Psoas muscle (tissue), 8 donors: ENCODE results near the gene FAM90A1. TPM values are rescaled to one million over a fixed set of nuclear protein-coding genes. Genes with fewer than 3 reads are reported as not detected.
A peak's percentile ranks its signal among the peaks of the same experiment; 100 is the strongest.
"Not testable (repeated sequence)": the region's sequence is repeated elsewhere in the genome, so short reads cannot be mapped to it uniquely, and the experiment has no call there.

Experiments used
- ATAC-seq, 4 donors: fragments of 200-7000 bp; cut with Tn5 transposase; one replicate each; pipeline ENCODE4 v1.9.1; 2020; ENCODE audit warnings: moderate library complexity in 3 of 4, mild to moderate bottlenecking in 2 of 4
- DNase-seq, 2 donors: peaks; one replicate each; pipeline ENCODE4 v3.0.0-alpha.2; 2020
- H3K27ac ChIP-seq: fragments of 200-600 bp; one replicate; pipeline ENCODE4 v1.8.0; 2022
- H3K27me3 ChIP-seq, 3 donors: fragments of 200-600 bp in 1 of 3; one replicate each; pipeline versions ENCODE4 v1.6.1 to v1.8.0; 2013 to 2022; ENCODE audit warnings: low read length in 2 of 3, mild to moderate bottlenecking in 2 of 3, moderate library complexity in 1 of 3; ENCODE audit not compliant: insufficient read depth in 3 of 3
- H3K36me3 ChIP-seq, 2 donors: fragments of 200-600 bp in 1 of 2; one replicate each; pipeline versions ENCODE4 v1.6.1 to v1.8.0; 2013 to 2022; ENCODE audit warnings: low read depth in 1 of 2, mild to moderate bottlenecking in 1 of 2, moderate library complexity in 1 of 2; ENCODE audit not compliant: insufficient read depth in 1 of 2
- H3K4me1 ChIP-seq: fragments of 200-600 bp; one replicate; pipeline ENCODE4 v1.8.0; 2022
- H3K4me3 ChIP-seq: fragments of 200-600 bp; one replicate; pipeline ENCODE4 v1.8.0; 2022; ENCODE audit warnings: mild to moderate bottlenecking
- H3K9me3 ChIP-seq: fragments of 200-600 bp; one replicate; pipeline ENCODE4 v1.8.0; 2022
- WGBS, 3 donors: extraction: QIAGEN DNeasy Blood & Tissue Kit; methylation state at CpG; one replicate each; pipeline versions ENCODE4 v1.1.6 to v1.1.7; 2013; 5-methylcytosine and 5-hydroxymethylcytosine counted together
- intact Hi-C, 2 donors: fragments of 100-400 bp; cut with DNase I; formaldehyde crosslinking; loops; one replicate each; pipeline versions ENCODE4 v1.11.0 to v1.14.2; 2022
- polyA plus RNA-seq, 3 donors: library from polyadenylated mRNA; stranded (reverse); fragments of 200-250 nt; gene quantifications; one replicate each; pipeline ENCODE4 v1.2.3, GENCODE V29; 2013
- total RNA-seq, 4 donors: library from RNA; stranded (reverse); fragmentation: NEBNext Ultra II Directional in 2 of 4; extraction: Animal tissue kit (Norgen Biotek cat#: 25700) in 2 of 4; gene quantifications; one replicate each; pipeline versions ENCODE4 v1.2.1 to v1.2.4, GENCODE V29; 2021 to 2023
- TF ChIP-seq, protein P1 (sequence below): fragments of 200-600 bp; IDR thresholded peaks from one replicate; pipeline ENCODE4 v1.8.0; 2022; ENCODE audit warnings: antibody characterized with exemption
- donor health status: healthy with polysubstance abuse.
- donor health status: DM: no; HTN: no; CAD: no; lungs with moderate emphysema.
- donor health status: Bipolar disorder and iron deficiency.
- donor health status: healthy.
- donor health status: DM: yes; HTN: yes; CAD: no.
- donor health status: DM: no; HTN: no; CAD: no.
- donor health status: DM: no; HTN: no; CAD: no.
- donor health status: DM: yes; HTN: yes; CAD: no.

FAM90A1 gene
- total and polyA plus RNA-seq, 7 donors: 0.03 to 0.58 (median 0.10) TPM; not detected in 4

- H3K9me3 ChIP-seq, intact Hi-C loops, H3K4me1 ChIP-seq, H3K36me3 ChIP-seq, H3K27me3 ChIP-seq, ATAC-seq: not testable (repeated sequence)
- 0 to 1% (median 1%) methylated on average over 36 to 41 of the region's 43 CpGs for WGBS, 3 donors
- peak; percentile 78 to 86 for DNase-seq
- Histone ChIP-seq H3K27ac (peak overlapping the region; percentile 63), H3K4me3 (peak overlapping the region; percentile 77)
- TF ChIP-seq, protein P1, sequence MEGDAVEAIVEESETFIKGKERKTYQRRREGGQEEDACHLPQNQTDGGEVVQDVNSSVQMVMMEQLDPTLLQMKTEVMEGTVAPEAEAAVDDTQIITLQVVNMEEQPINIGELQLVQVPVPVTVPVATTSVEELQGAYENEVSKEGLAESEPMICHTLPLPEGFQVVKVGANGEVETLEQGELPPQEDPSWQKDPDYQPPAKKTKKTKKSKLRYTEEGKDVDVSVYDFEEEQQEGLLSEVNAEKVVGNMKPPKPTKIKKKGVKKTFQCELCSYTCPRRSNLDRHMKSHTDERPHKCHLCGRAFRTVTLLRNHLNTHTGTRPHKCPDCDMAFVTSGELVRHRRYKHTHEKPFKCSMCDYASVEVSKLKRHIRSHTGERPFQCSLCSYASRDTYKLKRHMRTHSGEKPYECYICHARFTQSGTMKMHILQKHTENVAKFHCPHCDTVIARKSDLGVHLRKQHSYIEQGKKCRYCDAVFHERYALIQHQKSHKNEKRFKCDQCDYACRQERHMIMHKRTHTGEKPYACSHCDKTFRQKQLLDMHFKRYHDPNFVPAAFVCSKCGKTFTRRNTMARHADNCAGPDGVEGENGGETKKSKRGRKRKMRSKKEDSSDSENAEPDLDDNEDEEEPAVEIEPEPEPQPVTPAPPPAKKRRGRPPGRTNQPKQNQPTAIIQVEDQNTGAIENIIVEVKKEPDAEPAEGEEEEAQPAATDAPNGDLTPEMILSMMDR: peak; percentile 76
These were observed 47.3 kb downstream of the FAM90A1 start for GRCh38 chr12:8179989-8180585.

DNA sequence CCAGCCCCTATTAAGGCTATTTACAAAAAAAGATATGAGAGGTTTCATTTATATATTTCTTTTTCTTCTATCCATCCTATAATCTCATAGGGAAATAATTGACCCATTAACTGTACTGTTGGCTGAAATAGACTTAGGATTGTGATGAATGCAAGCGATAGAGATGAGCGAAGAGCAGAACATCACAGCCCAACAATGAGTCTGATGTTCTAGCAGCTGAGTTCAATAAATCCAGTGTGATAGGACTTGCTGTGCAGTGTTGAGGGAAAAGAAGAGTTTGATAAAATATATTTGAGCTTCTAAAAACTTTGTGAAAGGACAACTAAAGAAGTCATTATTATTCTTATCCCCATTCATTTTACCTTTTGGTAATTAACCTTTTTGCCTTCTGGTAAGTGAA is 54.5 kb downstream of the FAM90A1 start:
- ATAC-seq, H3K27ac ChIP-seq, H3K36me3 ChIP-seq, intact Hi-C loops, H3K9me3 ChIP-seq, DNase-seq, H3K4me3 ChIP-seq, H3K27me3 ChIP-seq, H3K4me1 ChIP-seq: not testable (repeated sequence)
- 91 to 97% (median 93%) methylated on average over 2 of the region's 2 CpGs for WGBS, 3 donors

Other genes with a start within 250 kb of the FAM90A1 start
- gene FOXJ2, start 194.9 kb downstream of the FAM90A1 start, total RNA-seq: 10 to 100 TPM; 24.5 to 51.3 (median 37.7) TPM
- gene FOXJ2, start 194.9 kb downstream of the FAM90A1 start, polyA plus RNA-seq: 10 to 100 TPM in 1 of 3 donors, 1 to 10 TPM in 2; 7.9 to 24.1 (median 9.5) TPM
- 1 to 10 TPM; 2.9 to 4.9 (median 4.0) TPM for gene C3AR1, start 161.3 kb downstream of the FAM90A1 start, total RNA-seq
- 1 to 10 TPM in 1 of 3 donors, under 1 TPM in 2; 0.82 to 1.4 (median 0.91) TPM for gene C3AR1, start 161.3 kb downstream of the FAM90A1 start, polyA plus RNA-seq
- 10 to 100 TPM; 13.8 to 19.4 (median 16.6) TPM for gene NECAP1, start 145.3 kb downstream of the FAM90A1 start, total RNA-seq
- gene NECAP1, start 145.3 kb downstream of the FAM90A1 start, polyA plus RNA-seq: 10 to 100 TPM; 11.5 to 19.3 (median 15.9) TPM
- gene CLEC4A, start 104.0 kb downstream of the FAM90A1 start, total RNA-seq: under 1 TPM in 2 of 4 donors, not detected in 2; 0.67 to 0.68 TPM
- gene CLEC4A, start 104.0 kb downstream of the FAM90A1 start, polyA plus RNA-seq: under 1 TPM in 2 of 3 donors, not detected in 1; 0.35 to 0.51 TPM
- not detected for gene ZNF705A, start 70.6 kb downstream of the FAM90A1 start, total RNA-seq
- under 1 TPM in 1 of 3 donors, not detected in 2; 0.01 TPM for gene ZNF705A, start 70.6 kb downstream of the FAM90A1 start, polyA plus RNA-seq
- not detected for gene CLEC6A, start 228.3 kb upstream of the FAM90A1 start, total RNA-seq
- gene CLEC6A, start 228.3 kb upstream of the FAM90A1 start, polyA plus RNA-seq: not detected